SK-N-SH (cell line): Measurements from ENCODE around the gene FIGN. TPM values are rescaled to one million over a fixed set of nuclear protein-coding genes. Genes with fewer than 3 reads are reported as not detected.
A peak's percentile ranks its signal among the peaks of the same experiment; 100 is the strongest.

Experiments
- CTCF ChIA-PET: fragments of 300-600, 350-600 bp; formaldehyde crosslinking; extraction: SDS; loops from one replicate; lab custom pipeline; 2021; lab: Yijun Ruan, JAX
- POLR2A ChIA-PET: fragments of 350-600 bp; sonication (Branson Sonifier 250); formaldehyde crosslinking; extraction: SDS; loops from one replicate; lab custom pipeline; 2020; ENCODE audit warnings: antibody characterized with exemption, inconsistent platforms; lab: Yijun Ruan, JAX
- DNase-seq: peaks from one replicate; pipeline ENCODE4 v3.0.0; 2012
- H2AFZ ChIP-seq: fragments of 200-600 bp; sonication (generic); 2 replicates; pipeline ENCODE4 v1.8.1; 2016; ENCODE audit warnings: antibody characterized with exemption, mild to moderate bottlenecking, low read depth
- H3F3A ChIP-seq: fragments of 200-600 bp; sonication (generic); replicated peaks from 2 replicates; pipeline ENCODE3; 2016; ENCODE audit warnings: antibody characterized with exemption, mild to moderate bottlenecking; ENCODE audit not compliant: insufficient read depth
- H3K27ac ChIP-seq, 2 experiments: fragments of 200-500 bp in 1 of 2; fragments of 200-600 bp in 1 of 2; sonication (Bioruptor generic) in 1 of 2; sonication (generic), shearing (Covaris generic) in 1 of 2; 2 replicates each; pipeline versions ENCODE4 v1.5.1 to v1.6.1; 2014 to 2016; ENCODE audit warnings: low read depth in 2 of 2, inconsistent platforms in 1 of 2, low read length in 1 of 2, mild to moderate bottlenecking in 1 of 2, mixed read lengths in 1 of 2
- H3K27me3 ChIP-seq: fragments of 200-600 bp; sonication (generic), shearing (Covaris generic); 2 replicates; pipeline ENCODE4 v1.6.1; 2016; ENCODE audit warnings: mixed run types; ENCODE audit not compliant: insufficient read depth
- H3K36me3 ChIP-seq, 2 experiments: fragments of 200-500 bp in 1 of 2; fragments of 200-600 bp in 1 of 2; sonication (Bioruptor generic) in 1 of 2; sonication (generic) in 1 of 2; replicated peaks in 1 of 2; 2 replicates each; pipeline versions ENCODE3 to v1.5.1; 2014 to 2016; ENCODE audit warnings: low read length in 1 of 2, mild to moderate bottlenecking in 1 of 2; ENCODE audit not compliant: insufficient read depth in 2 of 2, control insufficient read depth in 1 of 2
- H3K4me1 ChIP-seq, 2 experiments: fragments of 200-500 bp in 1 of 2; fragments of 200-600 bp in 1 of 2; sonication (Bioruptor generic) in 1 of 2; sonication (generic), shearing (Covaris generic) in 1 of 2; 2 replicates each; pipeline versions ENCODE4 v1.5.1 to v1.6.1; 2014 to 2016; ENCODE audit warnings: low read depth in 1 of 2, low read length in 1 of 2, mixed run types in 1 of 2; ENCODE audit not compliant: insufficient read depth in 2 of 2, control insufficient read depth in 1 of 2
- H3K4me2 ChIP-seq: fragments of 200-600 bp; sonication (generic), shearing (Covaris generic); 2 replicates; pipeline ENCODE4 v1.6.1; 2017; ENCODE audit warnings: mixed run types
- H3K4me3 ChIP-seq, 2 experiments: fragments of 200-500 bp in 1 of 2; fragments of 200-600 bp in 1 of 2; sonication (Bioruptor generic) in 1 of 2; sonication (generic), shearing (Covaris generic) in 1 of 2; 2 replicates each; pipeline versions ENCODE4 v1.5.1 to v1.8.1; 2014 to 2016; ENCODE audit warnings: low read depth in 2 of 2, inconsistent platforms in 1 of 2, low read length in 1 of 2, mild to moderate bottlenecking in 1 of 2, mixed read lengths in 1 of 2, moderate library complexity in 1 of 2
- H3K79me2 ChIP-seq: fragments of 200-600 bp; sonication (generic); 2 replicates; pipeline ENCODE4 v1.8.1; 2017; ENCODE audit warnings: mild to moderate bottlenecking; ENCODE audit not compliant: insufficient read depth
- H3K9ac ChIP-seq: fragments of 200-600 bp; sonication (generic); 2 replicates; pipeline ENCODE4 v1.6.1; 2017; ENCODE audit warnings: mixed run types
- H3K9me2 ChIP-seq: fragments of 200-600 bp; sonication (generic); 2 replicates; pipeline ENCODE4 v1.6.1; 2017; ENCODE audit warnings: mixed run types
- H3K9me3 ChIP-seq: fragments of 200-600 bp; sonication (generic); 2 replicates; pipeline ENCODE4 v1.6.1; 2017; ENCODE audit warnings: mixed run types, mild to moderate bottlenecking, moderate library complexity
- H4K20me1 ChIP-seq: fragments of 200-600 bp; sonication (generic); 2 replicates; pipeline ENCODE4 v1.6.1; 2017; ENCODE audit warnings: mild to moderate bottlenecking, mixed run types; ENCODE audit not compliant: insufficient read depth
- CHD2 ChIP-seq: fragments of 150-350 bp; IDR thresholded peaks from 2 replicates; pipeline ENCODE4 v1.6.1; 2018; ENCODE audit warnings: low read length; ENCODE audit not compliant: partially characterized antibody
- CTCF ChIP-seq: fragments of 200-600 bp; sonication (generic); IDR thresholded peaks from 2 replicates; pipeline ENCODE4 v1.6.1; 2017; ENCODE audit warnings: antibody characterized with exemption, mild to moderate bottlenecking, moderate library complexity
- FOSL2 ChIP-seq: IDR thresholded peaks from 2 replicates; pipeline ENCODE4 v1.4.0; 2012; ENCODE audit warnings: low read depth, mild to moderate bottlenecking, moderate library complexity, borderline replicate concordance
- IRF3 ChIP-seq: fragments of 150-350 bp; IDR thresholded peaks from 2 replicates; pipeline ENCODE4 v1.6.1; 2016; ENCODE audit warnings: mild to moderate bottlenecking, low read depth, low read length
- MXI1 ChIP-seq: IDR thresholded peaks from 2 replicates; pipeline ENCODE4 v1.6.1; 2012; ENCODE audit warnings: mild to moderate bottlenecking, low read depth, low read length, improper control_type of control experiment
- POLR2AphosphoS5 ChIP-seq: IDR thresholded peaks from 2 replicates; pipeline ENCODE4 v1.6.1; 2012; ENCODE audit warnings: low read depth, low read length
- RAD21 ChIP-seq: IDR thresholded peaks from 2 replicates; pipeline ENCODE4 v1.6.1; 2012; ENCODE audit warnings: mild to moderate bottlenecking, low read length
- RCOR1 ChIP-seq: fragments of 150-350 bp; IDR thresholded peaks from 2 replicates; pipeline ENCODE4 v1.6.1; 2017; ENCODE audit warnings: antibody characterized with exemption, low read length
- TEAD4 ChIP-seq: IDR thresholded peaks from 2 replicates; pipeline ENCODE4 v1.4.0; 2012; ENCODE audit warnings: mild to moderate bottlenecking, borderline replicate concordance; ENCODE audit not compliant: insufficient read depth
- USF1 ChIP-seq: IDR thresholded peaks from 2 replicates; pipeline ENCODE4 v1.4.0; 2012; ENCODE audit warnings: low read depth, borderline replicate concordance
- YY1 ChIP-seq: IDR thresholded peaks from 2 replicates; pipeline ENCODE4 v1.4.0; 2012; ENCODE audit warnings: low read depth, mild to moderate bottlenecking
- WGBS: methylation state at CpG from one replicate; pipeline ENCODE4 v1.1.6; 2017; ENCODE audit warnings: low lambda C conversion rate; 5-methylcytosine and 5-hydroxymethylcytosine counted together
- polyA plus RNA-seq, 3 experiments: library from polyadenylated mRNA; depleted of rRNA; stranded (reverse); fragments of >200 nt; gene quantifications; 2 replicates each; pipeline ENCODE4 v1.2.3, GENCODE V29; 2012

The FIGN gene
- polyA plus RNA-seq, 1 of the 3 experiments (the other 2 are of a cell fraction): 0.74 TPM

GRCh38 chr2:163736433-163737189 is 803 bp upstream of the FIGN start:
- 8% methylated on average over 16 of the region's 54 CpGs for WGBS
- Histone ChIP-seq H3K4me2 (peak overlapping the region; percentile 79), H3K27ac (peak overlapping the region; percentile 80 to 89), H3K9me3 (no peaks in the 10 kb centered on the region), H3K36me3 (no peaks in the 10 kb centered on the region), H3K4me1 (peaks cover 0 to 6% of the 10 kb centered on the region in 2 experiments; a peak in 2 of 4 replicates), H3K79me2 (peaks cover 18% of the 10 kb centered on the region; the same call in 1 of the 2 replicates), H2AFZ (peak overlapping the region; percentile 96), H3K27me3 (no peaks in the 10 kb centered on the region), H4K20me1 (no peaks in the 10 kb centered on the region), H3K9me2 (no peaks in the 10 kb centered on the region), H3K4me3 (peak overlapping the region; percentile 67 to 75), H3F3A (peaks cover 5% of the 10 kb centered on the region), H3K9ac (peak overlapping the region; percentile 61)
- POLR2A ChIA-PET: interaction anchor here (0.8 to 1.5 kb wide), 4 partner anchors 22 to 389 kb away, joined by 4 to 12 read pairs (median 5); no protein-coding TSS in a partner anchor
- DNase-seq: peak; percentile 83
- CTCF ChIA-PET: interaction anchor here (1.0 to 2.2 kb wide), 7 partner anchors 24 to 391 kb away, joined by 3 to 9 read pairs (median 3); no protein-coding TSS in a partner anchor
- TF ChIP-seq FOSL2 (no peak), USF1 (no peak; the same call in 1 of the 2 replicates), MXI1 (no peak), IRF3 (no peak), CHD2 (peak; percentile 52), YY1 (no peak), CTCF (peak; percentile 34; the same call in 1 of the 2 replicates), POLR2AphosphoS5 (no peak), TEAD4 (0 out of 2 replicates have a peak, but pooled peaks have one; percentile 8), RAD21 (peak; percentile 18; the same call in 1 of the 2 replicates), RCOR1 (no peak)
